Tibial nerve (tissue), 4 donors: ENCODE data around the gene INCA1. TPM values are rescaled to one million over a fixed set of nuclear protein-coding genes. Genes with fewer than 3 reads are reported as not detected.

ENCODE experiments used
- DNase-seq, 2 donors: peaks; one replicate each; pipeline ENCODE4 v3.0.0-alpha.2; 2019; ENCODE audit warnings: low spot score in 2 of 2
- H3K27ac ChIP-seq, 4 donors: fragments of 200-600 bp; sonication (generic) in 3 of 4; one replicate each; pipeline ENCODE4 v1.5.1; 2017 to 2019; ENCODE audit warnings: mild to moderate bottlenecking in 1 of 4
- H3K27me3 ChIP-seq, 2 donors: fragments of 200-600 bp; sonication (generic) in 1 of 2; one replicate each; pipeline versions ENCODE4 v1.5.1 to v1.6.0; 2017 to 2019
- H3K36me3 ChIP-seq, 3 donors: fragments of 200-600 bp; sonication (generic); one replicate each; pipeline ENCODE4 v1.5.1; 2018 to 2019
- H3K4me1 ChIP-seq, 4 donors: fragments of 200-600 bp; sonication (generic) in 3 of 4; one replicate each; pipeline ENCODE4 v1.5.1; 2017 to 2019
- H3K4me3 ChIP-seq, 4 donors: fragments of 200-600 bp; sonication (generic) in 3 of 4; one replicate each; pipeline ENCODE4 v1.5.1; 2017 to 2019; ENCODE audit warnings: mild to moderate bottlenecking in 1 of 4, moderate library complexity in 1 of 4
- H3K9me3 ChIP-seq, 4 donors: fragments of 200-600 bp; sonication (generic) in 3 of 4; one replicate each; pipeline ENCODE4 v1.5.1; 2017 to 2019
- CTCF ChIP-seq, 5 experiments: fragments of 200-600 bp in 3 of 5; fragments of 450-650 bp in 2 of 5; sonication (generic) in 3 of 5; IDR thresholded peaks; one replicate each; pipeline ENCODE4 v1.5.1; 2016 to 2019; ENCODE audit warnings: antibody characterized with exemption in 5 of 5, mild to moderate bottlenecking in 3 of 5, moderate library complexity in 2 of 5
- EP300 ChIP-seq, 2 donors: sonication (generic); formaldehyde crosslinking; IDR thresholded peaks; one replicate each; pipeline ENCODE4 v1.6.1; 2017; ENCODE audit warnings: antibody characterized with exemption in 2 of 2, mild to moderate bottlenecking in 1 of 2
- POLR2A ChIP-seq, 2 donors: fragments of 450-650 bp; IDR thresholded peaks; one replicate each; pipeline ENCODE4 v1.6.1; 2017; ENCODE audit warnings: antibody characterized with exemption in 2 of 2, mild to moderate bottlenecking in 2 of 2, moderate library complexity in 2 of 2
- WGBS, 2 donors: methylation state at CpG; one replicate each; pipeline ENCODE4 v1.1.5; 2018; 5-methylcytosine and 5-hydroxymethylcytosine counted together
- total RNA-seq, 4 donors: library from RNA; depleted of rRNA; stranded (reverse); fragments of >200 nt; gene quantifications; one replicate each; pipeline ENCODE4 v1.1.0, GENCODE V29; 2016

INCA1 gene
- total RNA-seq, 4 donors from 2014 or later: 1.2 to 1.8 (median 1.7) TPM

GRCh38 chr17:5042157-5043022 lies 45.1 kb upstream of the INCA1 start:
- Histone ChIP-seq H3K36me3 (no peaks in the 10 kb centered on the region), H3K27me3 (no peaks in the 10 kb centered on the region), H3K4me1 (no peaks in the 10 kb centered on the region), H3K9me3 (no peaks in the 10 kb centered on the region), H3K27ac (no peak overlapping the region), H3K4me3 (no peak overlapping the region)
- 78 to 85% methylated on average over 15 of the region's 15 CpGs for WGBS, 2 donors
- TF ChIP-seq EP300 (IDR thresholded peaks at IDR 0.05) (no peak), POLR2A (IDR thresholded peaks at IDR 0.05) (no peak), CTCF (IDR thresholded peaks at IDR 0.05) (no peak)
- DNase-seq: no peak

- WGBS, 2 donors: 11 to 12% methylated on average over 13 to 22 of the region's 24 CpGs
These were observed 38.0 kb upstream of the INCA1 start, which contains the start of gene SLC52A1 for GRCh38 chr17:5035315-5035714. Gene SLC52A1, minus strand, starts transcription at chr17:5035426. Its CDS starts 820 bp downstream, at chr17:5034606.

GRCh38 chr17:5034651-5035050 lies 37.3 kb upstream of the INCA1 start:
- 78 to 84% methylated on average over 14 of the region's 14 CpGs for WGBS, 2 donors
- no peak overlapping the region for H3K4me3 ChIP-seq

More at GRCh38 chr17:5035315-5035714, 38.0 kb upstream of the INCA1 start, which contains the start of gene SLC52A1:
- H3K4me1 ChIP-seq: peaks cover 0 to 14% (median 9%) of the 10 kb centered on the region in 4 donors
- no peak for DNase-seq
- peaks cover 0 to 22% of the 10 kb centered on the region in 2 donors for H3K27me3 ChIP-seq
- no peak for TF ChIP-seq EP300 (IDR thresholded peaks at IDR 0.05)
- H3K27ac ChIP-seq: no peak within 1 kb of the TSS
- H3K9me3 ChIP-seq: no peaks in the 10 kb centered on the region
- no peaks in the 10 kb centered on the region for H3K36me3 ChIP-seq
- peak within 1 kb of the TSS in 1 of 4 donors; percentile 31 for H3K4me3 ChIP-seq

GRCh38 chr17:5034063-5034462 lies 36.7 kb upstream of the INCA1 start:
- H3K36me3 ChIP-seq: no peaks in the 10 kb centered on the region
- no peak overlapping the region for H3K4me3 ChIP-seq
- peaks cover 0 to 22% of the 10 kb centered on the region in 2 donors for H3K27me3 ChIP-seq
- WGBS, 2 donors: 90 to 95% methylated on average over 5 of the region's 5 CpGs
- no peaks in the 10 kb centered on the region for H3K9me3 ChIP-seq
- no peak for DNase-seq
- TF ChIP-seq EP300 (IDR thresholded peaks at IDR 0.05) (no peak), CTCF (IDR thresholded peaks at IDR 0.05) (no peak), POLR2A (IDR thresholded peaks at IDR 0.05) (no peak)
- H3K4me1 ChIP-seq: peaks cover 0 to 14% (median 9%) of the 10 kb centered on the region in 4 donors
- H3K27ac ChIP-seq: no peak overlapping the region

More at GRCh38 chr17:5034651-5035050, 37.3 kb upstream of the INCA1 start:
- Histone ChIP-seq H3K4me1 (peaks cover 0 to 14% (median 9%) of the 10 kb centered on the region in 4 donors), H3K27ac (no peak overlapping the region), H3K9me3 (no peaks in the 10 kb centered on the region), H3K36me3 (no peaks in the 10 kb centered on the region), H3K27me3 (peaks cover 0 to 22% of the 10 kb centered on the region in 2 donors)
- no peak for DNase-seq
- TF ChIP-seq POLR2A (IDR thresholded peaks at IDR 0.05) (no peak), CTCF (IDR thresholded peaks at IDR 0.05) (no peak), EP300 (IDR thresholded peaks at IDR 0.05) (no peak)

- H3K4me3 ChIP-seq: no peak overlapping the region
- H3K27ac ChIP-seq: no peak overlapping the region
- DNase-seq: no peak
- no peaks in the 10 kb centered on the region for H3K9me3 ChIP-seq
- peaks cover 0 to 22% of the 10 kb centered on the region in 2 donors for H3K27me3 ChIP-seq
- TF ChIP-seq CTCF (IDR thresholded peaks at IDR 0.05) (no peak), POLR2A (IDR thresholded peaks at IDR 0.05) (no peak), EP300 (IDR thresholded peaks at IDR 0.05) (no peak)
- peaks cover 0 to 14% (median 9%) of the 10 kb centered on the region in 4 donors for H3K4me1 ChIP-seq
- WGBS, 2 donors: 83 to 84% methylated on average over 13 of the region's 13 CpGs
- H3K36me3 ChIP-seq: no peaks in the 10 kb centered on the region
These were observed 36.2 kb upstream of the INCA1 start for GRCh38 chr17:5033352-5034015.
